A673 (cell line): Measurements from ENCODE around the gene DHX57.

Source experiments
- EZH2 ChIP-seq: fragments of 200-600 bp; sonication (generic); IDR thresholded peaks from 2 replicates; pipeline ENCODE4 v1.6.1; 2017; ENCODE audit warnings: borderline replicate concordance, low read depth, mild to moderate bottlenecking, mixed read lengths, antibody characterized with exemption, low read length; ENCODE audit not compliant: poor library complexity, severe bottlenecking
- TF ChIP-seq, protein P1 (sequence below): fragments of 300-800, 200-600 bp; sonication (generic); conservative IDR thresholded peaks from 2 replicates; pipeline ENCODE4 v1.5.1; 2017; ENCODE audit warnings: low read depth, mild to moderate bottlenecking, antibody characterized with exemption, low read length, moderate library complexity, mixed read lengths

DNA sequence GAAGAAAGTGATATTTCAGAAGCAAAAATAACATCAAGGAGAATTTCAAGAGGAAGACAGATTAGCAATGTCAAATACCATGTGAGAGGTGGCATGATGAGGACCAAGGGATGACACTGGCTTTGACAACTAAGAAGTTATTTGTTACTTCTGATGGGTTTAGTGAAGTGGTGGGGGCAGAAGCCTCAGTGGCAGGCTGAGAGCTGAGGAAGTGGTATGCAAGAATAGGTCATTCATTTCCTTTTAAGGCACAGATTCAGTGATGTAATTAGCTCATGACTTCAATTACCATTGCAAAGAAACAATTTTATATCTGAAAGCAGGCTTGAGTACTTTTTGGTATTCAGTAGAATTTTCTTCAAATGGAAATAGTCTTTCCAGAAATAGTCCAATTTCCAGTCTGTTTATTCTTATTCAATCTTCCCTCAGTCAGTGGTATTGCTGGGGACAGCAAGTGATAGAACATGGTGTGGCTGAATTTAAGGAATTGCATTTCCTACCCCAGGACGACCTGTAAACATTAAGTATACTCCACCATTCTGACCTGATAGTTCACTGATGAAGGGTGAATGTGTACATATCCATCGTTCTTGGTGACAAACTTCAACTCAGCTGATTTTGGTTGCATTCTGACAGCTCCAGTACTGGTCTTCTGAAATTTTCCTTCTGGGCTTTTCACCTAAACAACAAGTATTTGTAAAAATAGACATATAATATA, 69.6 kb downstream of the DHX57 start:
- TF ChIP-seq EZH2, result no peak
- TF ChIP-seq, protein P1, sequence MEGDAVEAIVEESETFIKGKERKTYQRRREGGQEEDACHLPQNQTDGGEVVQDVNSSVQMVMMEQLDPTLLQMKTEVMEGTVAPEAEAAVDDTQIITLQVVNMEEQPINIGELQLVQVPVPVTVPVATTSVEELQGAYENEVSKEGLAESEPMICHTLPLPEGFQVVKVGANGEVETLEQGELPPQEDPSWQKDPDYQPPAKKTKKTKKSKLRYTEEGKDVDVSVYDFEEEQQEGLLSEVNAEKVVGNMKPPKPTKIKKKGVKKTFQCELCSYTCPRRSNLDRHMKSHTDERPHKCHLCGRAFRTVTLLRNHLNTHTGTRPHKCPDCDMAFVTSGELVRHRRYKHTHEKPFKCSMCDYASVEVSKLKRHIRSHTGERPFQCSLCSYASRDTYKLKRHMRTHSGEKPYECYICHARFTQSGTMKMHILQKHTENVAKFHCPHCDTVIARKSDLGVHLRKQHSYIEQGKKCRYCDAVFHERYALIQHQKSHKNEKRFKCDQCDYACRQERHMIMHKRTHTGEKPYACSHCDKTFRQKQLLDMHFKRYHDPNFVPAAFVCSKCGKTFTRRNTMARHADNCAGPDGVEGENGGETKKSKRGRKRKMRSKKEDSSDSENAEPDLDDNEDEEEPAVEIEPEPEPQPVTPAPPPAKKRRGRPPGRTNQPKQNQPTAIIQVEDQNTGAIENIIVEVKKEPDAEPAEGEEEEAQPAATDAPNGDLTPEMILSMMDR, result no peak
